ENCODE data around the gene IL15.

DNA sequence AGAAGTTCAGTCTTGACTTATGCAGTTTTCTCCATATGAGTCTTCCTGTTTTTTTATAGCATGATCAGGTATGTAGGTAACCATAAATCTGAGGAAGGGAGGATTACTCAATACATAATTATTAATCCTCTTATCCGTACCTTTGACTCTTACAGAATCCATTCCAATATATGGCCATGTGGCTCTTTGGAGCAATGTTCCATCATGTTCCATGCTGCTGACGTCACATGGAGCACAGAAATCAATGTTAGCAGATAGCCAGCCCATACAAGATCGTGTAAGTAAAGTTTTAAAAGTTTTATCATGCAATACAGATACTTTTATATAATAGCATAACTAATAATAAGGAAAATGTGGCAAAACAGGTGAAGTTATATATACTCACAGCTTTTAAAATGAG, 19.6 kb downstream of the IL15 start:
- TF ChIP-seq, protein P1, sequence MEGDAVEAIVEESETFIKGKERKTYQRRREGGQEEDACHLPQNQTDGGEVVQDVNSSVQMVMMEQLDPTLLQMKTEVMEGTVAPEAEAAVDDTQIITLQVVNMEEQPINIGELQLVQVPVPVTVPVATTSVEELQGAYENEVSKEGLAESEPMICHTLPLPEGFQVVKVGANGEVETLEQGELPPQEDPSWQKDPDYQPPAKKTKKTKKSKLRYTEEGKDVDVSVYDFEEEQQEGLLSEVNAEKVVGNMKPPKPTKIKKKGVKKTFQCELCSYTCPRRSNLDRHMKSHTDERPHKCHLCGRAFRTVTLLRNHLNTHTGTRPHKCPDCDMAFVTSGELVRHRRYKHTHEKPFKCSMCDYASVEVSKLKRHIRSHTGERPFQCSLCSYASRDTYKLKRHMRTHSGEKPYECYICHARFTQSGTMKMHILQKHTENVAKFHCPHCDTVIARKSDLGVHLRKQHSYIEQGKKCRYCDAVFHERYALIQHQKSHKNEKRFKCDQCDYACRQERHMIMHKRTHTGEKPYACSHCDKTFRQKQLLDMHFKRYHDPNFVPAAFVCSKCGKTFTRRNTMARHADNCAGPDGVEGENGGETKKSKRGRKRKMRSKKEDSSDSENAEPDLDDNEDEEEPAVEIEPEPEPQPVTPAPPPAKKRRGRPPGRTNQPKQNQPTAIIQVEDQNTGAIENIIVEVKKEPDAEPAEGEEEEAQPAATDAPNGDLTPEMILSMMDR (conservative IDR thresholded peaks at IDR 0.05): no peak
- no peak for TF ChIP-seq ZFX (IDR thresholded peaks at IDR 0.05)

All from C4-2B (cell line).